HEK293 (cell line): Measurements from ENCODE around the gene GDA.
A peak's percentile ranks its signal among the peaks of the same experiment; 100 is the strongest.

Source experiments
- CTCF ChIA-PET: fragments of 350-600 bp; formaldehyde crosslinking; extraction: SDS; loops from one replicate; lab custom pipeline; 2021; ENCODE audit warnings: antibody characterized with exemption; lab: Yijun Ruan, JAX
- POLR2A ChIA-PET: fragments of 300-600 bp; formaldehyde crosslinking; extraction: SDS; loops from one replicate; lab custom pipeline; 2020; ENCODE audit warnings: antibody characterized with exemption, inconsistent platforms; lab: Yijun Ruan, JAX
- H3K27ac ChIP-seq: fragments of 200-500 bp; sonication (Bioruptor generic); 2 replicates; pipeline ENCODE4 v1.5.1; 2014; ENCODE audit warnings: low read depth, low read length, control low read depth, inconsistent platforms; ENCODE audit errors: extremely low read depth
- H3K36me3 ChIP-seq, 2 experiments: fragments of 200-500 bp in 1 of 2; sonication (Bioruptor generic) in 1 of 2; 1 replicate in 1 of 2; 2 replicates in 1 of 2; pipeline ENCODE4 v1.5.1; 2014 to 2017; ENCODE audit warnings: inconsistent platforms in 2 of 2, low read length in 2 of 2; ENCODE audit not compliant: control insufficient read depth in 2 of 2, insufficient read depth in 1 of 2
- H3K4me1 ChIP-seq: fragments of 200-500 bp; sonication (Bioruptor generic); 2 replicates; pipeline ENCODE4 v1.5.1; 2014; ENCODE audit warnings: mild to moderate bottlenecking, low read length, inconsistent platforms; ENCODE audit not compliant: control insufficient read depth, insufficient read depth
- H3K4me3 ChIP-seq: 2 replicates; pipeline ENCODE4 v1.5.1; 2011; ENCODE audit warnings: low read depth, mild to moderate bottlenecking, control low read depth, low read length, moderate library complexity
- H3K9me3 ChIP-seq: fragments of 200-500 bp; sonication (Bioruptor generic); 2 replicates; pipeline ENCODE4 v1.5.1; 2014; ENCODE audit warnings: low read depth, low read length, inconsistent platforms; ENCODE audit not compliant: control insufficient read depth, insufficient read depth
- ATF2 ChIP-seq: fragments of 450-650 bp; formaldehyde crosslinking; IDR thresholded peaks from 2 replicates; pipeline ENCODE4 v1.5.1; 2016; ENCODE audit warnings: missing biosample characterization, missing genetic modification characterization, low read depth
- GLI2 ChIP-seq: fragments of 450-650 bp; formaldehyde crosslinking; IDR thresholded peaks from 2 replicates; pipeline ENCODE4; 2017; ENCODE audit warnings: missing biosample characterization, missing genetic modification characterization, low read depth, borderline replicate concordance
- GLI4 ChIP-seq: fragments of 450-650 bp; formaldehyde crosslinking; IDR thresholded peaks from 2 replicates; pipeline ENCODE4 v1.5.1; 2016; ENCODE audit warnings: missing biosample characterization, missing genetic modification characterization
- KLF17 ChIP-seq: fragments of 450-650 bp; formaldehyde crosslinking; IDR thresholded peaks from 2 replicates; pipeline ENCODE4 v1.5.1; 2016; ENCODE audit warnings: missing biosample characterization, missing genetic modification characterization
- MEIS1 ChIP-seq: sonication (generic); formaldehyde crosslinking; IDR thresholded peaks from 2 replicates; pipeline ENCODE4 v1.8.1; 2022; ENCODE audit warnings: missing genetic modification reagents, mild to moderate bottlenecking, borderline replicate concordance
- PRDM10 ChIP-seq: fragments of 450-650 bp; formaldehyde crosslinking; IDR thresholded peaks from 2 replicates; pipeline ENCODE4 v1.5.1; 2016; ENCODE audit warnings: missing biosample characterization, missing genetic modification characterization
- TSHZ1 ChIP-seq: fragments of 450-650 bp; formaldehyde crosslinking; IDR thresholded peaks from 2 replicates; pipeline ENCODE4 v1.5.1; 2016; ENCODE audit warnings: missing biosample characterization, missing genetic modification characterization, borderline replicate concordance
- YY2 ChIP-seq: fragments of 450-650 bp; formaldehyde crosslinking; IDR thresholded peaks from 2 replicates; pipeline ENCODE4 v1.5.1; 2016; ENCODE audit warnings: missing biosample characterization, missing genetic modification characterization
- ZBTB6 ChIP-seq: fragments of 450-650 bp; formaldehyde crosslinking; IDR thresholded peaks from 2 replicates; pipeline ENCODE4 v1.5.1; 2017; ENCODE audit warnings: missing biosample characterization, missing genetic modification characterization
- ZFHX2 ChIP-seq: fragments of 450-650 bp; formaldehyde crosslinking; conservative IDR thresholded peaks from 2 replicates; pipeline ENCODE4 v1.5.1; 2016; ENCODE audit warnings: missing biosample characterization, missing genetic modification characterization
- ZFP41 ChIP-seq: fragments of 450-650 bp; formaldehyde crosslinking; IDR thresholded peaks from 2 replicates; pipeline ENCODE4 v1.5.1; 2016; ENCODE audit warnings: missing biosample characterization, missing genetic modification characterization, borderline replicate concordance
- ZNF324 ChIP-seq: fragments of 450-650 bp; formaldehyde crosslinking; IDR thresholded peaks from 2 replicates; pipeline ENCODE4 v1.5.1; 2016; ENCODE audit warnings: missing biosample characterization, missing genetic modification characterization
- ZNF488 ChIP-seq: fragments of 450-650 bp; formaldehyde crosslinking; IDR thresholded peaks from 2 replicates; pipeline ENCODE4 v1.5.1; 2016; ENCODE audit warnings: missing biosample characterization, missing genetic modification characterization
- ZNF555 ChIP-seq: fragments of 450-650 bp; formaldehyde crosslinking; conservative IDR thresholded peaks from 2 replicates; pipeline ENCODE4 v1.5.1; 2017; ENCODE audit warnings: missing biosample characterization, mild to moderate bottlenecking, missing genetic modification characterization, inconsistent platforms
- ZNF624 ChIP-seq: fragments of 450-650 bp; formaldehyde crosslinking; IDR thresholded peaks from 2 replicates; pipeline ENCODE4 v1.5.1; 2017; ENCODE audit warnings: missing biosample characterization, missing genetic modification characterization
- ZSCAN4 ChIP-seq: fragments of 450-650 bp; formaldehyde crosslinking; IDR thresholded peaks from 2 replicates; pipeline ENCODE4 v1.5.1; 2017; ENCODE audit warnings: missing biosample characterization, missing genetic modification characterization

The GDA gene

GRCh38 chr9:72297516-72297915, 148.3 kb downstream of the GDA start:
- CTCF ChIA-PET: interaction anchor here (0.6 kb wide), 1 partner anchor 520 kb away, joined by 4 read pairs; no protein-coding TSS in a partner anchor
- TF ChIP-seq TSHZ1: no peak
- TF ChIP-seq GLI2 (tag by site-specific recombination): no peak
- peak; percentile 60 for TF ChIP-seq PRDM10 (tag by site-specific recombination)
- peak; percentile 72 for TF ChIP-seq ATF2 (tag by site-specific recombination)
- H3K4me1 ChIP-seq: peaks cover 1% of the 10 kb centered on the region; the same call in 1 of the 2 replicates
- POLR2A ChIA-PET: no interaction called here
- H3K27ac ChIP-seq: no peak overlapping the region
- no peaks in the 10 kb centered on the region for H3K9me3 ChIP-seq
- no peak overlapping the region for H3K4me3 ChIP-seq
- H3K36me3 ChIP-seq: no peaks in the 10 kb centered on the region

- Histone ChIP-seq H3K4me1 (no peaks in the 10 kb centered on the region), H3K4me3 (no peak overlapping the region), H3K36me3 (no peaks in the 10 kb centered on the region), H3K9me3 (no peaks in the 10 kb centered on the region), H3K27ac (no peak overlapping the region)
- ChIA-PET POLR2A (no interaction called here), CTCF (no interaction called here)
- TF ChIP-seq ZFHX2 (tag by site-specific recombination): no peak
- TF ChIP-seq, all 188 proteins: peak for 0
These were observed 149.9 kb downstream of the GDA start for GRCh38 chr9:72299017-72299603.

- H3K9me3 ChIP-seq: no peaks in the 10 kb centered on the region
- no peak overlapping the region for H3K4me3 ChIP-seq
- no peaks in the 10 kb centered on the region for H3K36me3 ChIP-seq
- H3K27ac ChIP-seq: no peak overlapping the region
- POLR2A ChIA-PET: interaction anchor here (0.6 kb wide), 1 partner anchor 20 kb away, joined by 3 read pairs; no protein-coding TSS in a partner anchor
- no peaks in the 10 kb centered on the region for H3K4me1 ChIP-seq
- CTCF ChIA-PET: no interaction called here
- TF ChIP-seq ZNF324 (tag by site-specific recombination) (no peak), YY2 (tag by site-specific recombination) (no peak), GLI4 (tag by site-specific recombination) (no peak), MEIS1 (CRISPR knock-in tag) (no peak), ZSCAN4 (no peak), ZFP41 (tag by site-specific recombination) (no peak), ZBTB6 (tag by site-specific recombination) (no peak), ZNF624 (no peak), KLF17 (tag by site-specific recombination) (no peak), ZNF488 (no peak), ZNF555 (tag by site-specific recombination) (no peak)
These were observed 151.6 kb downstream of the GDA start for GRCh38 chr9:72300873-72301272.
